HepG2 (cell line): ENCODE results near the gene APRT. TPM values are rescaled to one million over a fixed set of nuclear protein-coding genes. Genes with fewer than 3 reads are reported as not detected.

Experiments
- AKAP8 ChIP-seq: sonication (generic); formaldehyde crosslinking; IDR thresholded peaks from 2 replicates; pipeline ENCODE4 v1.5.1; 2020; ENCODE audit warnings: mild to moderate bottlenecking, missing genetic modification reagents
- DMAP1 ChIP-seq: IDR thresholded peaks from 2 replicates; pipeline ENCODE4 v1.6.1; 2016
- GMEB2 ChIP-seq: IDR thresholded peaks from 2 replicates; pipeline ENCODE4 v1.6.1; 2016; ENCODE audit warnings: missing biosample characterization, missing genetic modification reagents, low read depth
- IKZF1 ChIP-seq: fragments of 450-650 bp; IDR thresholded peaks from 2 replicates; pipeline ENCODE4 v1.7.1; 2016
- KLF13 ChIP-seq: sonication (generic); formaldehyde crosslinking; IDR thresholded peaks from 2 replicates; pipeline ENCODE4 v1.4.0; 2020; ENCODE audit warnings: mild to moderate bottlenecking, missing genetic modification reagents
- NCOA5 ChIP-seq: sonication (generic); formaldehyde crosslinking; IDR thresholded peaks from 2 replicates; pipeline ENCODE4 v1.4.0; 2020; ENCODE audit warnings: missing genetic modification reagents
- SIX4 ChIP-seq: sonication (generic); formaldehyde crosslinking; IDR thresholded peaks from 2 replicates; pipeline ENCODE4 v1.4.0; 2020; ENCODE audit warnings: missing genetic modification reagents
- ZBTB2 ChIP-seq: sonication (generic); formaldehyde crosslinking; IDR thresholded peaks from 2 replicates; pipeline ENCODE4 v1.8.0; 2022; ENCODE audit warnings: low read depth, missing genetic modification reagents
- ZFY ChIP-seq: sonication (generic); formaldehyde crosslinking; IDR thresholded peaks from 2 replicates; pipeline ENCODE4 v1.4.0; 2020; ENCODE audit warnings: missing genetic modification reagents
- ZNF549 ChIP-seq: sonication (generic); formaldehyde crosslinking; IDR thresholded peaks from 2 replicates; pipeline ENCODE4 v1.5.0; 2020; ENCODE audit warnings: missing genetic modification reagents
- ZNF746 ChIP-seq: sonication (generic); formaldehyde crosslinking; IDR thresholded peaks from 2 replicates; pipeline ENCODE4 v1.8.0; 2022; ENCODE audit warnings: mild to moderate bottlenecking, missing genetic modification reagents
- ZNF75D ChIP-seq: sonication (generic); formaldehyde crosslinking; IDR thresholded peaks from 2 replicates; pipeline ENCODE4 v1.8.1; 2023; ENCODE audit warnings: missing genetic modification reagents, mild to moderate bottlenecking, borderline replicate concordance
- ZNF776 ChIP-seq: sonication (generic); formaldehyde crosslinking; IDR thresholded peaks from 2 replicates; pipeline ENCODE4 v1.4.0; 2020; ENCODE audit warnings: mild to moderate bottlenecking, missing genetic modification reagents
- ZSCAN31 ChIP-seq: sonication (generic); formaldehyde crosslinking; IDR thresholded peaks from 2 replicates; pipeline ENCODE4 v1.5.0; 2020; ENCODE audit warnings: low read depth, mild to moderate bottlenecking, missing genetic modification reagents
- polyA plus RNA-seq, 8 experiments: library from polyadenylated mRNA; depleted of rRNA in 3 of 8; stranded (reverse) in 7 of 8; unstranded in 1 of 8; fragments of >200 nt; fragmentation: Illumina TruSeq in 4 of 8; extraction: Trizol in 4 of 8; gene quantifications; 2 replicates each; pipeline versions ENCODE4 v1.2.1 to v1.2.3, GENCODE V29; 2011 to 2016; ENCODE audit warnings: low read depth in 4 of 8, missing spikeins in 1 of 8, mixed read lengths in 1 of 8; ENCODE audit not compliant: insufficient read depth in 1 of 8
- total RNA-seq, 5 experiments: library from RNA; depleted of rRNA; stranded (reverse); fragments of >200 nt; fragmentation: Illumina TruSeq; extraction: Trizol; gene quantifications; 2 replicates each; pipeline ENCODE4 v1.2.3, GENCODE V29; 2016; ENCODE audit warnings: low read depth in 1 of 5
- TF ChIP-seq, protein P1 (sequence below): IDR thresholded peaks from 2 replicates; pipeline ENCODE4 v1.6.1; 2016
- TF ChIP-seq, protein P2 (sequence below): sonication (generic); formaldehyde crosslinking; IDR thresholded peaks from 2 replicates; pipeline ENCODE4 v1.4.0; 2020; ENCODE audit warnings: low read depth, missing genetic modification reagents
- TF ChIP-seq, protein P3 (sequence below): sonication (generic); formaldehyde crosslinking; conservative IDR thresholded peaks from 2 replicates; pipeline ENCODE4 v1.8.0; 2022; ENCODE audit warnings: missing genetic modification reagents

The APRT gene
- total and polyA plus RNA-seq, 2 of the 13 experiments (the other 11 are each of a cell fraction or from before 2014, with no cell fraction given): 155 to 242 TPM

DNA sequence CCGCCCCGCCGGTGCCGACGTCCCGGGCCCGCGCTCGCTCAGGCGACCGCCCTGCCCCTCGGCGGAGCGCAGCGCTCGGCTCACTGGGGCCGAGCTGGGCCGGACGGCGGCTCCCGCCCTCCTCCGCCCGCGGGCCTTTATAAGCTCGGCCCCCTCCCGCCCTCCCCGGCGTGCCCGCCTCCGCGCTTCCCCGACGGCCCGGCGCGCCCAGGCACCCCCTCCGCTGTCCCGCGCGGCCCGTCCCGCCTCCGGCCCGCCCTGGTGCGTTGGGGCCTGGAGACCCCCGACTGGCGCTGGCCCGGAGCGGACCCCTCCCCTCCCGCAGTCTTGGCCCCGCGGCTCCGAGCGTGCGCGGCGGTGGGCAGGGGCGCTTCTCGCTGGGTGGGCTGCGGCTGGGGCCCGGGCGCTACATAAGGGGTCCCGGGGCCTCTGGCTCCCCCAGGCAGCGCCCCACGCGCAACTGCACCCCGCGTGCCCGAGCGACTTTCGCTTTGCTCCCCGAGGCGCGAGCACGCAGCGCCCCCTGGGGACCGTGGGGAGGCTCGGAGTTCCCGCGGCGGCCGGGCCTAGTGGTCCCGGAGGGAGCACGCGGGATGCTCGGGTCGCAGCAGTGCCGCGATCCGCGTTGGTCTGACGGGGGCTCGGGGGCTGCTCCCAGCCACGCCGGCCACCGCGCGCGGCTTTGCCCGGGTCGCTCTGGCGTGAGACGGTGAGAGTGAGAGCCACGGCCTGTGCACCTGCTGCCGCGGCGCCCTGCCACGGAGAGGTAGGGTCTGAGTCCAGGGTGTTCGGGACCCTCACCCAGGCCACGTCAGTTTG is 26.4 kb downstream of the APRT start, which contains the start of gene PIEZO1 (continued):
- TF ChIP-seq, protein P1, sequence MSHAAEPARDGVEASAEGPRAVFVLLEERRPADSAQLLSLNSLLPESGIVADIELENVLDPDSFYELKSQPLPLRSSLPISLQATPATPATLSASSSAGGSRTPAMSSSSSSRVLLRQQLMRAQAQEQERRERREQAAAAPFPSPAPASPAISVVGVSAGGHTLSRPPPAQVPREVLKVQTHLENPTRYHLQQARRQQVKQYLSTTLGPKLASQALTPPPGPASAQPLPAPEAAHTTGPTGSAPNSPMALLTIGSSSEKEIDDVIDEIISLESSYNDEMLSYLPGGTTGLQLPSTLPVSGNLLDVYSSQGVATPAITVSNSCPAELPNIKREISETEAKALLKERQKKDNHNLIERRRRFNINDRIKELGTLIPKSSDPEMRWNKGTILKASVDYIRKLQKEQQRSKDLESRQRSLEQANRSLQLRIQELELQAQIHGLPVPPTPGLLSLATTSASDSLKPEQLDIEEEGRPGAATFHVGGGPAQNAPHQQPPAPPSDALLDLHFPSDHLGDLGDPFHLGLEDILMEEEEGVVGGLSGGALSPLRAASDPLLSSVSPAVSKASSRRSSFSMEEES (CRISPR knock-in tag): peak; percentile 49; the same call in 1 of the 2 replicates
- TF ChIP-seq ZBTB2 (CRISPR knock-in tag) (peak; percentile 77; the same call in 1 of the 2 replicates), GMEB2 (CRISPR knock-in tag) (no peak), ZSCAN31 (CRISPR knock-in tag) (peak; percentile 86), AKAP8 (CRISPR knock-in tag) (peak; percentile 88), NCOA5 (no peak), SIX4 (CRISPR knock-in tag) (0 out of 2 replicates have a peak, but pooled peaks have one; percentile 17), ZNF549 (no peak), ZFY (CRISPR knock-in tag) (peak; percentile 82), ZNF776 (peak; percentile 48; the same call in 1 of the 2 replicates), DMAP1 (CRISPR knock-in tag) (peak; percentile 32; the same call in 1 of the 2 replicates), KLF13 (peak; percentile 90), ZNF75D (no peak), ZNF746 (CRISPR knock-in tag) (0 out of 2 replicates have a peak, but pooled peaks have one; percentile 52), IKZF1 (no peak)
- TF ChIP-seq, protein P2, sequence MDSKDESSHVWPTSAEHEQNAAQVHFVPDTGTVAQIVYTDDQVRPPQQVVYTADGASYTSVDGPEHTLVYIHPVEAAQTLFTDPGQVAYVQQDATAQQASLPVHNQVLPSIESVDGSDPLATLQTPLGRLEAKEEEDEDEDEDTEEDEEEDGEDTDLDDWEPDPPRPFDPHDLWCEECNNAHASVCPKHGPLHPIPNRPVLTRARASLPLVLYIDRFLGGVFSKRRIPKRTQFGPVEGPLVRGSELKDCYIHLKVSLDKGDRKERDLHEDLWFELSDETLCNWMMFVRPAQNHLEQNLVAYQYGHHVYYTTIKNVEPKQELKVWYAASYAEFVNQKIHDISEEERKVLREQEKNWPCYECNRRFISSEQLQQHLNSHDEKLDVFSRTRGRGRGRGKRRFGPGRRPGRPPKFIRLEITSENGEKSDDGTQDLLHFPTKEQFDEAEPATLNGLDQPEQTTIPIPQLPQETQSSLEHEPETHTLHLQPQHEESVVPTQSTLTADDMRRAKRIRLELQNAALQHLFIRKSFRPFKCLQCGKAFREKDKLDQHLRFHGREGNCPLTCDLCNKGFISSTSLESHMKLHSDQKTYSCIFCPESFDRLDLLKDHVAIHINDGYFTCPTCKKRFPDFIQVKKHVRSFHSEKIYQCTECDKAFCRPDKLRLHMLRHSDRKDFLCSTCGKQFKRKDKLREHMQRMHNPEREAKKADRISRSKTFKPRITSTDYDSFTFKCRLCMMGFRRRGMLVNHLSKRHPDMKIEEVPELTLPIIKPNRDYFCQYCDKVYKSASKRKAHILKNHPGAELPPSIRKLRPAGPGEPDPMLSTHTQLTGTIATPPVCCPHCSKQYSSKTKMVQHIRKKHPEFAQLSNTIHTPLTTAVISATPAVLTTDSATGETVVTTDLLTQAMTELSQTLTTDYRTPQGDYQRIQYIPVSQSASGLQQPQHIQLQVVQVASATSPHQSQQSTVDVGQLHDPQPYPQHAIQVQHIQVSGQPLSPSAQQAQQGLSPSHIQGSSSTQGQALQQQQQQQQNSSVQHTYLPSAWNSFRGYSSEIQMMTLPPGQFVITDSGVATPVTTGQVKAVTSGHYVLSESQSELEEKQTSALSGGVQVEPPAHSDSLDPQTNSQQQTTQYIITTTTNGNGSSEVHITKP (CRISPR knock-in tag): no peak
- TF ChIP-seq, protein P3, sequence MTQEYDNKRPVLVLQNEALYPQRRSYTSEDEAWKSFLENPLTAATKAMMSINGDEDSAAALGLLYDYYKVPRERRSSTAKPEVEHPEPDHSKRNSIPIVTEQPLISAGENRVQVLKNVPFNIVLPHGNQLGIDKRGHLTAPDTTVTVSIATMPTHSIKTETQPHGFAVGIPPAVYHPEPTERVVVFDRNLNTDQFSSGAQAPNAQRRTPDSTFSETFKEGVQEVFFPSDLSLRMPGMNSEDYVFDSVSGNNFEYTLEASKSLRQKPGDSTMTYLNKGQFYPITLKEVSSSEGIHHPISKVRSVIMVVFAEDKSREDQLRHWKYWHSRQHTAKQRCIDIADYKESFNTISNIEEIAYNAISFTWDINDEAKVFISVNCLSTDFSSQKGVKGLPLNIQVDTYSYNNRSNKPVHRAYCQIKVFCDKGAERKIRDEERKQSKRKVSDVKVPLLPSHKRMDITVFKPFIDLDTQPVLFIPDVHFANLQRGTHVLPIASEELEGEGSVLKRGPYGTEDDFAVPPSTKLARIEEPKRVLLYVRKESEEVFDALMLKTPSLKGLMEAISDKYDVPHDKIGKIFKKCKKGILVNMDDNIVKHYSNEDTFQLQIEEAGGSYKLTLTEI (CRISPR knock-in tag): no peak
